Thyroid gland (tissue), 4 donors: ENCODE results near the gene AMER2.

ENCODE experiments used
- POLR2A ChIP-seq, 2 donors: fragments of 450-650 bp; IDR thresholded peaks; one replicate each; pipeline ENCODE4 v1.6.1; 2017; ENCODE audit warnings: antibody characterized with exemption in 2 of 2, mild to moderate bottlenecking in 2 of 2, moderate library complexity in 1 of 2
- TF ChIP-seq, protein P1 (sequence below), 6 experiments: fragments of 200-600 bp in 3 of 6; fragments of 450-650 bp in 3 of 6; sonication (generic) in 3 of 6; IDR thresholded peaks; one replicate each; pipeline ENCODE4 v1.5.1; 2016 to 2019; ENCODE audit warnings: antibody characterized with exemption in 6 of 6, mild to moderate bottlenecking in 2 of 6, inconsistent platforms in 1 of 6, moderate library complexity in 1 of 6

- TF ChIP-seq, protein P1, sequence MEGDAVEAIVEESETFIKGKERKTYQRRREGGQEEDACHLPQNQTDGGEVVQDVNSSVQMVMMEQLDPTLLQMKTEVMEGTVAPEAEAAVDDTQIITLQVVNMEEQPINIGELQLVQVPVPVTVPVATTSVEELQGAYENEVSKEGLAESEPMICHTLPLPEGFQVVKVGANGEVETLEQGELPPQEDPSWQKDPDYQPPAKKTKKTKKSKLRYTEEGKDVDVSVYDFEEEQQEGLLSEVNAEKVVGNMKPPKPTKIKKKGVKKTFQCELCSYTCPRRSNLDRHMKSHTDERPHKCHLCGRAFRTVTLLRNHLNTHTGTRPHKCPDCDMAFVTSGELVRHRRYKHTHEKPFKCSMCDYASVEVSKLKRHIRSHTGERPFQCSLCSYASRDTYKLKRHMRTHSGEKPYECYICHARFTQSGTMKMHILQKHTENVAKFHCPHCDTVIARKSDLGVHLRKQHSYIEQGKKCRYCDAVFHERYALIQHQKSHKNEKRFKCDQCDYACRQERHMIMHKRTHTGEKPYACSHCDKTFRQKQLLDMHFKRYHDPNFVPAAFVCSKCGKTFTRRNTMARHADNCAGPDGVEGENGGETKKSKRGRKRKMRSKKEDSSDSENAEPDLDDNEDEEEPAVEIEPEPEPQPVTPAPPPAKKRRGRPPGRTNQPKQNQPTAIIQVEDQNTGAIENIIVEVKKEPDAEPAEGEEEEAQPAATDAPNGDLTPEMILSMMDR (IDR thresholded peaks at IDR 0.05) = no peak
- TF ChIP-seq POLR2A (IDR thresholded peaks at IDR 0.05) = no peak
Observed at GRCh38 chr13:25175026-25175425, 2.9 kb upstream of the AMER2 start.
